ENCODE measurements around the gene CSNK1A1.
"Not testable (repeated sequence)": the region's sequence is repeated elsewhere in the genome, so short reads cannot be mapped to it uniquely, and the experiment has no call there.

The CSNK1A1 gene

GRCh38 chr5:149529463-149529862 is 21.8 kb downstream of the CSNK1A1 start:
- DNase-seq (ENCODE audit: low read depth in 2 of 2) = no peak

DNA sequence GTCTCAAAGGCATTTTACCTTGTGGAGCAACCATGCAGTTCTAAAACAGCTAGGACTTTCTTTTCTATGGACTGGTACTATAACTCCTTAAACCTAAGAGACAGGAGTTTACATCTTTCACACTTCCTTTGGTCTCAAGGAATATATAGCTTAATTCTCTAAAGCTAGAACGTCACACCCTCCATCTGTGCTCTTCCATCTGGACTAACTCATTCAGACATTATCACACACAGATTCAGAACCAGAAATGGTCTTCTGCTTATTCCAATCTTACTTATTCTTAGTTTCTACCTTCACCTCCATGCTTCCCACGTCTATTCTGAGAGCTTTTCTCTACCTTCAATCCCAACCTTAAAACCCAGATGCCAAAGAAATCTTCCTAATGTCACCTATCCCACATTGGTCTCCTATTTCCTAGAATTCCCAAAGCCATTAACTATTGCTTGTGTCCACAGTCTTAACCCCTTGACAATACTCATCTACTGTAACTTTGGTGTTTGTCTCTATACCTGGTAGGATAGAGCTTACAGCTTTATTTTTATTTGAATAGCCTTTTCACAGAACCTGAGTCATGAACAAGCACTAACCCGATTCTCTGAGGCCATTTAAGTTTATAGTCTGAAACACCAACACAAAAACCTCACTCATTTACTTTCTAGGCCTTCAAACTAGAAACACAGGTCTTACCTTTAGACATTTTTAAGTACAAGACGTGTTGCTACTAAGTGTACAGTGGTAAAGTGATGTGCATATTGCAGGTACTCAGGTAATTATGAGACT is 22.8 kb downstream of the CSNK1A1 start:
- DNase-seq (ENCODE audit: low read depth in 2 of 2) = no peak

DNA sequence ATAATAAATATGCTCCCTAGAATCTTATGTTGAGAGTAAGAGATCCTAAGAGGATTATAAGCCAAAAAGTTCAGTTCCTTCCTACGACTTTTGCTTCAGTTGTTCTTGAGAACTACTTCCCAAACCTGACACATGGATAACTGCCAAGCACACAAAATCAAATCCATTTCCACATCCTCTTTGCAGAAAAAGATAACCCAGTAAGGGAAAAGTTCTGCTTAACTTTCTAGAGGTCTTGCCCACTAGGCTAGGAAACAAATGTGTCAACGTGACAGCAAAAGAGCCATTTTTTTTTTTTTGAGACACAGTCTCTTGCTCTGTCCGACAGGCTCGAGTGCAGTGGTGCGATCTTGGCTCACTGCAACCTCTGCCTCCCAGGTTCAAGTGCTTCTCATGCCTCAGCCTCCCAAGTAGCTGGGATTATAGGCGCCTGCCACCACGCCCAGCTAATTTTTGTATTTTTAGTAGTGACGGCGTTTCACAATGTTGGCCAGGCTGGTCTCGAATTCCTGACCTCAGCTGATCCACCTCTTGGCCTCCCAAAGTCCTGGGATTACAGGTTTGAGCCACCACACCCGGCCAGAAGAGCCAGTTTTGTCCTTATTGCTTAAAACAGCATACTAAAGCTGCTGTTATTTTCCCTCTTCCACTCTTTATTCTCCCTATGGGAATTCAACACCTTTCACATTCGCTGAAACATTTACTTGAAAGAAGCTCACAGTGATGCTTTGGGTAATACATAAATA is 24.2 kb downstream of the CSNK1A1 start:
- DNase-seq (ENCODE audit: low read depth in 2 of 2) = no peak

DNA sequence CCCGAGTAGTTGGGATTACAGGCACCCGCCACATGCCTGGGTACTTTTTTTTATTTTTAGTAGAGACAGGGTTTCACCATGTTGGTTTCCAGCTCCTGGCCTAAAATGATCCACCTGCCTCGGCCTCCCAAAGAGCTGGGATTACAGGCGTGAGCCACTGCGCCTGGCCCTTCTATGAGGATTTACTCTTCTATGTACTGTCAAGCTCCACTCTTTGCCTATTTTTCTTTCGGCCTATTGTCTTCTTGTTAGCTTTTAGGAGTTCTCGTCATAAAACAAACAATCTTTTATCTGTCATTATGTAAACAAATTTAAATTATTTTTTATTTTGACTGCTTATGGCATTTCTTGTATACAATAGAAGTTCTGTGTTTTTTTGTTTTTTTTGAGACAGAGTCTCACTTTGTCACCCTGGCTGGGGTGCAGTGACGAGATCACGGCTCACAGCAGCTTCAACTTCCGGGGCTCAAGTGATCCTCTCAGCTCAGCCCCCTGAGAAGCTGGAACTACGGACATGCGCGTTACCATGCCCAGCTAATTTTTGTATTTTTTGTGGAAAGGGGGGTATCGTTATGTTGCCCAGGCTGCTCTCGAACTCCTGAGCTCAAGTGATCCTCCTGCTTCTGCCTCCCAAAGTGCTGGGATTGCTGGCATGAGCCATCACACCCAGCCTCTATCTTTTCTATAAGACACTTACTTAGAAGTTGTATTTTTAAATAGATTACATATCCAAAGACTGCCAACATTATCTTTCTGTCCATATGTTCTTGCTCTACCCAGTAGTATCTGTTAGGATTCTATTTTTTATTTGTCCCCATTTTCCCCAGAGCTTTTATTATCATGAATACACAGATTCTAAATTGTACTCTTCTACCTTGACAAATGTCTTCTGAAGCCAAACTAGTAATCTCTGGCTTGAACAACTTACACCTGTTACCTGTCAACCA is 29.2 kb downstream of the CSNK1A1 start:
- no peak for DNase-seq (ENCODE audit: low read depth in 2 of 2)

GRCh38 chr5:149519601-149520000 is 31.6 kb downstream of the CSNK1A1 start:
- no peak for DNase-seq (ENCODE audit: low read depth in 2 of 2)

GRCh38 chr5:149518620-149519019 is 32.6 kb downstream of the CSNK1A1 start:
- DNase-seq (ENCODE audit: low read depth in 2 of 2) = no peak

- no peak for DNase-seq (ENCODE audit: low read depth in 2 of 2)
Measured at GRCh38 chr5:149517461-149518122, 33.6 kb downstream of the CSNK1A1 start.

DNA sequence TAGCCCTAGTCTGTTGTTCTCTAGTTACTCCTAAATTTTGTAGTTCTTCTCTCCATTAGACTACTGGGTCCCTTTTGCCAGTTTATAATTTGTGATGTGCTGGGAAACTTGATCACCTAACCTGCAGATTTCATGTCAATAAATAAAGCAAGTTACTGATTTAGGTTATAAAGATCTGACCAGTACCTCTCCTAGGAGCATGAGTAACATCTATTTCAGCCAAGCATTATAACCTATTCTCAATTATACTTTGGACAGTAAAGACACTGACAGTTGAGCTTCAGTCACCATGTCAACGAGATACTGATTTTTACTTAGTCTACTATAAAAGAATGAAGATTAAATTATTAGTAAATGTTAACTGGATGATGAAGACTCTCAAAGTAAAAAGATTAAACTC is 36.7 kb downstream of the CSNK1A1 start:
- no peak for DNase-seq (ENCODE audit: low read depth in 2 of 2)

GRCh38 chr5:149513372-149513947 is 37.8 kb downstream of the CSNK1A1 start:
- not testable (repeated sequence) for DNase-seq (ENCODE audit: low read depth in 2 of 2)

- DNase-seq (ENCODE audit: low read depth in 2 of 2) = no peak
Measured at GRCh38 chr5:149510136-149510535, 41.1 kb downstream of the CSNK1A1 start.

GRCh38 chr5:149504677-149505076 is 46.6 kb downstream of the CSNK1A1 start:
- no peak for DNase-seq (ENCODE audit: low read depth in 2 of 2)

DNA sequence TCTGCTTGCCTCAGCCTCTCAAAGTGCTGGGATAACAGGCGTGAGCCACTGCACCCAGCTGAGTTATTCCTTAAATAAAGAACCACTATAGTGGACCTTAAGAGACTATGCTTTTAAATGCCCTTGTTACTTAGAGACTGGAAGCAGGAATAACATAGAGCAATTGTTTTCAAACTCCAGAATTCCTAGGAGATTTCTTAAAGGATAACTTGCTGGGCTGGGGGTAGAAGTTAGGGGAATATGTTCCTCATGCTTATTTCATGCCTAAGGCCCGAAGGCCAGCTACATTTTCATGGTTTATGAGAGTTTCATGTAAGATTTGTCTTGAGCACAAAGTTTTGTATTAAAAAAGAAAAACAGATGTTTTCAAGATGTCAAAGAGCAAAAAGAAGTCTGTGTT is 48.2 kb downstream of the CSNK1A1 start:
- DNase-seq (ENCODE audit: low read depth in 2 of 2) = no peak

DNA sequence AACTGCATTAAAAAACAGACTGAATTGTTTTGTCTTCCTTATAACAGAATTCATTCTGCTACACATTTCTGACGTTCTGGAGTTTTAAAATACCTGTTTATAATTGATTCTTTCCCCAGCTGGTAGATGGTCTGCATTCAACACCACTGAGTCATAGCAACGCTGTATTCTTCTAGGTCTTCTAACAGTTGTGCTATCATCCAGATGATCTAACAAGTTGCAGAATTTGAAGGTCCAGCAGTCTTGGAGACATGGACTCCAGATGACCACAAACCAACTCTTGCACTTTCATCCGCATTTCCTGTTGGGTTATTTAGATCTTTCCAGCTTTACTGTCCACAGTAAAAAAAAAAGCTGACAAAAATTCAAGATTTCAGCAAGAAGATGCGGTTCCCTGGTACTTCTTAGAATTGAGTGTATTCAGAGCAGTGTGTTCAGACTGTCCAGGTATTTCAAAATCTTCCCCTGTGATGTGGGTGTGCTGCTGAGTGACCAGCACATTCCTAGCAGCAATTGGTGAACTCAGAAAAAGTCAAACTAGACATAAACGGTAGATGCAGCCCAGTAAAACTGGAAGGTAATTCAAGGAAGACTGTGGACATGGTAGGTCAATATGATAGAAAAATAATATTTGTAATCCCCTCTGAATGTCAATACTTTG is 50.2 kb downstream of the CSNK1A1 start:
- DNase-seq (ENCODE audit: low read depth in 2 of 2) = no peak

- DNase-seq (ENCODE audit: low read depth in 2 of 2) = no peak
Measured at GRCh38 chr5:149498724-149499336, 52.4 kb downstream of the CSNK1A1 start.

GRCh38 chr5:149497357-149497756 is 53.9 kb downstream of the CSNK1A1 start:
- no peak for DNase-seq (ENCODE audit: low read depth in 2 of 2)

DNA sequence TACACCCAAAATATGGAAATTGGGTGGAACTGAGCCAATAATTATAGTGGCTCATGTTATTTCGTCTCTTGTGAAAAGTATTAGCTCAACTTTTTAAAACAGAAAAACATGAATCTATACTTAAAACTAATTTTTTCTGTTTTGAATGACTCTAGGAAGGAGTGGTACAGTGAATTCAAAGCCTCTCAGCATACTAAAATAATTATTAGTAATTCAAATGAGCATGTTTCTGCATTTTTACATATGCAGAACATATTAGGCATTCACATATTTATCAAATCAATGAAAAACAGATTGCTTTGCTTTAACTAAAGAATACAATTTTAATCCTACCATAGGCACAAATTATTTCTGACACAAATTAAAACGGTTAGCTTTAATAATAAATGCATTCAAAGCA is 54.3 kb downstream of the CSNK1A1 start:
- DNase-seq (ENCODE audit: low read depth in 2 of 2) = no peak

DNA sequence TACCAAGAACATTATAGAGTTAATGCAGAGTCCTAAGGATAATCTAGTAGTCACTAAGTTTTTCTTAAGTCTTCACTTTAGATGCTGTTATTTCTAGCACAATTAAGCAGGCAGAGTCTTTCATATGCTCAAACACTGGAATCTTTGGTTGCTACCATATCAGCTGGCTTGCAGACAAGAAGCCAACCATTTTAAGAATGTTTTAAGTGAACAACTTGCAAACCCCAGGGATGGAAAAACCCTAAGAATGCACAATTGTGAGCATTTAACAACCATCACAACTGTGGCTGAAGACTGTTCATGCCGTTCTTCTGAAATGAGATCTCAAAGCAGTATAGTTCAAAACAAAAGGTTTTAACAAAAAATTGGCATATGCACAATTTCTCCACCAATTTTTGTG is 55.1 kb downstream of the CSNK1A1 start:
- no peak for DNase-seq (ENCODE audit: low read depth in 2 of 2)

DNA sequence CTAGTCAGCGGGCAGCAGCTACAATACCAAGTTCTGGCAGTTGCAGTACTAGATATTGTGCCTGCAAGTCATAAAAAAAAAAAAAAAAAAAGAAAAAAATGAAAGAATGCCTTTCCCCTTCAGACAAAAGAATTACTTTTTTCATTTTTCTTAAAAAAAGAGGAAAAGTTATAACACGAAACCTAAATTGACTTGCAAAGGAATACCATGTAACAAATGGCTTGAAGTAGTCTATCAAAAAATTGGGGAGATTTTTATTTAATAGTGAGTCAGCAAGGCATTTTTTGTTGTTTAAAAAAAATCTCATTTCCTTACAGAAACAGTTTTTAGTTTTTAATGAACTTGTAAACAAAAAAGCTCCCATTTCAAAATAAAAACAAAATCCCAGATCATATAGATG is 55.6 kb downstream of the CSNK1A1 start:
- no peak for DNase-seq (ENCODE audit: low read depth in 2 of 2)

DNA sequence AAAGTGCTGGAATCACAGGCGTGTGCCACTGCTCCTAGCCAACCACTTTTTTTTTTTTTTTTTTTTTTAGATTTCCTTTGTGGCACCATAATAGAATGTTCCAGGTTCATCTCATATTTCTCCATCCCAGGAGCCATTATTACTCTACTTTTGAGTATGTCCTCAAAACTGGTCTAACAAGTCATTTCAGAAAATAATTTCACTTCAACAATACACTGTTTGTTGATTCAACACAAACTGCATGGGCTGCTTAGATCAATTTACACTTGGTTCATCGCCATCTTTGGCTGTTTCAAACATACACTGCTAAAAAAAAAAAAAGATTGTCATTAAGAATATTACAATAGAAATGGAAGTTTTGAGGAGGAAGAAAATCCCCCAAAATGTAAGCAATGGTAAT is 57.9 kb downstream of the CSNK1A1 start:
- no peak for DNase-seq (ENCODE audit: low read depth in 2 of 2)

DNA sequence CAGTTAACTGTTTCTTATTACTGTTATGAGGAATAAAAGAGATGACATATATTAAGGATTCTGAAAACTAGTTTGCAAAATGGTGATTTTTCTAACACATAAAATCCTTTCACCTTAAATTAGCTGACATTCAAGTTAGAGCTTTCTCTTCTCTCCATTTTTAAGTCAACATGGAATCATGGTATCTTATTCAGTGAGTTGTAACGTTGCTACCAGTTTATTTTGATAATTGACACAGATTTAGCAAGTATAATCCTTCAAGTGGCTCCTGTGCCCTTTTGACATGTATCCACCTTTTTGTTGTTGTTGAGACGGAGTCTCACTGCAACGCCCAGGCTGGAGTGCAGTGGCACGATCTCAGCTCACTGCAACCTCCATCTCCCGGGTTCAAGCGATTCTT is 58.5 kb downstream of the CSNK1A1 start:
- DNase-seq (ENCODE audit: low read depth in 2 of 2) = no peak

Data from stimulated activated CD4-positive, alpha-beta T cell treated with anti-CD3 and anti-CD28 coated beads, Interleukin-1b, Interleukin-23, amount 100 ng/mL, for 4 hours (primary cell).